VCaP (cell line): ENCODE measurements around the gene GABRD.

Experiments used
- H3K27ac ChIP-seq: fragments of 450-650 bp; 2 replicates; pipeline ENCODE4 v1.5.1; 2017
- CTCF ChIP-seq: fragments of 450-650 bp; conservative IDR thresholded peaks from 2 replicates; pipeline ENCODE4 v1.5.1; 2017; ENCODE audit warnings: mild to moderate bottlenecking, moderate library complexity

Gene GABRD

GRCh38 chr1:2028870-2029560 is 9.9 kb downstream of the GABRD start:
- no peak for TF ChIP-seq CTCF
- H3K27ac ChIP-seq: no peak overlapping the region

- no peak for TF ChIP-seq CTCF
- H3K27ac ChIP-seq: no peak overlapping the region
Measured at GRCh38 chr1:2029561-2029960, 10.4 kb downstream of the GABRD start.

GRCh38 chr1:2030076-2030871 is 11.1 kb downstream of the GABRD start:
- TF ChIP-seq CTCF: no peak
- no peak overlapping the region for H3K27ac ChIP-seq

- no peak overlapping the region for H3K27ac ChIP-seq
- no peak for TF ChIP-seq CTCF
Measured at GRCh38 chr1:2031546-2032540, 12.7 kb downstream of the GABRD start.

GRCh38 chr1:2032737-2033136 is 13.6 kb downstream of the GABRD start:
- no peak for TF ChIP-seq CTCF
- H3K27ac ChIP-seq: no peak overlapping the region

GRCh38 chr1:2033165-2033564 is 14.0 kb downstream of the GABRD start:
- no peak overlapping the region for H3K27ac ChIP-seq
- no peak for TF ChIP-seq CTCF

GRCh38 chr1:2036287-2036686 is 17.1 kb downstream of the GABRD start:
- H3K27ac ChIP-seq: no peak overlapping the region
- TF ChIP-seq CTCF: no peak
